HepG2 (cell line): Measurements from ENCODE around the gene TAF8. TPM values are rescaled to one million over a fixed set of nuclear protein-coding genes. Genes with fewer than 3 reads are reported as not detected.

Experiments used
- ARID3A ChIP-seq: IDR thresholded peaks from 2 replicates; pipeline ENCODE4 v1.6.1; 2012; ENCODE audit warnings: low read depth, low read length, improper control_type of control experiment
- ARNTL ChIP-seq: sonication (generic); formaldehyde crosslinking; IDR thresholded peaks from 2 replicates; pipeline ENCODE4 v1.4.0; 2020; ENCODE audit warnings: mild to moderate bottlenecking, missing genetic modification reagents
- FOXA3 ChIP-seq: IDR thresholded peaks from 2 replicates; pipeline ENCODE4 v1.6.1; 2016; ENCODE audit warnings: missing genetic modification reagents, missing compliant biosample characterization
- MTA1 ChIP-seq: sonication (generic); formaldehyde crosslinking; IDR thresholded peaks from 2 replicates; pipeline ENCODE4 v1.4.0; 2020; ENCODE audit warnings: missing genetic modification reagents, mild to moderate bottlenecking, borderline replicate concordance
- MTERF4 ChIP-seq: sonication (generic); formaldehyde crosslinking; IDR thresholded peaks from 2 replicates; pipeline ENCODE4 v1.8.0; 2023; ENCODE audit warnings: mild to moderate bottlenecking, missing genetic modification reagents
- NONO ChIP-seq, 2 experiments: fragments of 450-650 bp in 1 of 2; sonication (generic) in 1 of 2; formaldehyde crosslinking in 1 of 2; IDR thresholded peaks in 1 of 2; conservative IDR thresholded peaks in 1 of 2; 2 replicates each; pipeline versions ENCODE4 v1.6.1 to v1.8.0; 2017 to 2022; ENCODE audit warnings: mild to moderate bottlenecking in 1 of 2, missing genetic modification reagents in 1 of 2, moderate library complexity in 1 of 2
- POGZ ChIP-seq: sonication (generic); formaldehyde crosslinking; IDR thresholded peaks from 2 replicates; pipeline ENCODE4 v1.4.0; 2020; ENCODE audit warnings: mild to moderate bottlenecking, missing genetic modification reagents
- RBM22 ChIP-seq: fragments of 200-400 bp; formaldehyde crosslinking; optimal IDR thresholded peaks from 2 replicates; pipeline ENCODE3; 2017; ENCODE audit warnings: mild to moderate bottlenecking, low read length, moderate library complexity
- RNF2 ChIP-seq: fragments of 450-650 bp; conservative IDR thresholded peaks from 2 replicates; pipeline ENCODE4 v1.6.1; 2016; ENCODE audit warnings: low read depth
- SNAI1 ChIP-seq: sonication (generic); formaldehyde crosslinking; IDR thresholded peaks from 2 replicates; pipeline ENCODE4 v1.5.0; 2020; ENCODE audit warnings: mild to moderate bottlenecking, missing genetic modification reagents, borderline replicate concordance
- TCF12 ChIP-seq, 2 experiments: fragments of 450-650 bp in 1 of 2; sonication (generic) in 1 of 2; formaldehyde crosslinking in 1 of 2; IDR thresholded peaks; 2 replicates each; pipeline versions ENCODE4 v1.6.1 to v1.8.0; 2017 to 2022; ENCODE audit warnings: antibody characterized with exemption in 1 of 2, mild to moderate bottlenecking in 1 of 2, missing genetic modification reagents in 1 of 2, moderate library complexity in 1 of 2
- TCF7L2 ChIP-seq: IDR thresholded peaks from 2 replicates; pipeline ENCODE4 v1.6.1; 2011; ENCODE audit warnings: mild to moderate bottlenecking, low read depth, low read length, moderate library complexity
- ZBTB44 ChIP-seq: sonication (generic); formaldehyde crosslinking; IDR thresholded peaks from 2 replicates; pipeline ENCODE4 v1.4.0; 2020; ENCODE audit warnings: missing genetic modification reagents
- ZMAT5 ChIP-seq: sonication (generic); formaldehyde crosslinking; IDR thresholded peaks from 2 replicates; pipeline ENCODE4 v1.5.0; 2020; ENCODE audit warnings: mild to moderate bottlenecking, low read depth, missing genetic modification reagents, borderline replicate concordance
- ZNF329 ChIP-seq: sonication (generic); formaldehyde crosslinking; IDR thresholded peaks from 2 replicates; pipeline ENCODE4 v1.9.0; 2021; ENCODE audit warnings: low read depth, mild to moderate bottlenecking, missing genetic modification reagents
- ZNF547 ChIP-seq: sonication (generic); formaldehyde crosslinking; IDR thresholded peaks from 2 replicates; pipeline ENCODE4 v1.5.1; 2020; ENCODE audit warnings: mild to moderate bottlenecking, missing genetic modification reagents
- ZNF720 ChIP-seq: sonication (generic); formaldehyde crosslinking; IDR thresholded peaks from 2 replicates; pipeline ENCODE4 v1.4.0; 2020; ENCODE audit warnings: missing genetic modification reagents
- polyA plus RNA-seq, 8 experiments: library from polyadenylated mRNA; depleted of rRNA in 3 of 8; stranded (reverse) in 7 of 8; unstranded in 1 of 8; fragments of >200 nt; fragmentation: Illumina TruSeq in 4 of 8; extraction: Trizol in 4 of 8; gene quantifications; 2 replicates each; pipeline versions ENCODE4 v1.2.1 to v1.2.3, GENCODE V29; 2011 to 2016; ENCODE audit warnings: low read depth in 4 of 8, missing spikeins in 1 of 8, mixed read lengths in 1 of 8; ENCODE audit not compliant: insufficient read depth in 1 of 8
- total RNA-seq, 5 experiments: library from RNA; depleted of rRNA; stranded (reverse); fragments of >200 nt; fragmentation: Illumina TruSeq; extraction: Trizol; gene quantifications; 2 replicates each; pipeline ENCODE4 v1.2.3, GENCODE V29; 2016; ENCODE audit warnings: low read depth in 1 of 5

TAF8 gene
- total and polyA plus RNA-seq, 2 of the 13 experiments (the other 11 are each of a cell fraction or from before 2014, with no cell fraction given), result 25.2 to 25.8 TPM

GRCh38 chr6:42050297-42051267 lies at the start of gene TAF8 (continued):
- TF ChIP-seq ZNF329 (CRISPR knock-in tag) (no peak), POGZ (CRISPR knock-in tag) (peak; percentile 86), TCF12 (IDR thresholded peaks at IDR 0.05) (no peak), TCF12 (CRISPR knock-in tag; IDR thresholded peaks at IDR 0.05) (peak; percentile 89; the same call in 1 of the 2 replicates), ZNF720 (0 out of 2 replicates have a peak, but pooled peaks have one; percentile 48), TCF7L2 (no peak; the same call in 1 of the 2 replicates), SNAI1 (0 out of 2 replicates have a peak, but pooled peaks have one; percentile 65), ARNTL (CRISPR knock-in tag) (peak; percentile 73; the same call in 1 of the 2 replicates), ARID3A (peak; percentile 14; the same call in 1 of the 2 replicates), MTERF4 (CRISPR knock-in tag) (no peak), ZBTB44 (CRISPR knock-in tag) (no peak; the same call in 1 of the 2 replicates), ZMAT5 (CRISPR knock-in tag) (0 out of 2 replicates have a peak, but pooled peaks have one; percentile 50), MTA1 (CRISPR knock-in tag) (peak; percentile 80; the same call in 1 of the 2 replicates), RBM22 (peak; percentile 70), RNF2 (0 out of 2 replicates have a peak, but pooled peaks have one; percentile 41), NONO (IDR thresholded peaks at IDR 0.05) (no peak), NONO (CRISPR knock-in tag; conservative IDR thresholded peaks at IDR 0.05) (peak; percentile 71; the same call in 1 of the 2 replicates), FOXA3 (peak; percentile 12; the same call in 1 of the 2 replicates), ZNF547 (CRISPR knock-in tag) (peak; percentile 63; the same call in 1 of the 2 replicates)
